GM18909 (cell line): ENCODE measurements around the gene ME3.
"Not testable (repeated sequence)": the region's sequence is repeated elsewhere in the genome, so short reads cannot be mapped to it uniquely, and the experiment has no call there.

Source experiments
- ATAC-seq: cut with Tn5 transposase; IDR thresholded peaks from one replicate; pipeline ENCODE4 v1.9.1; 2021; ENCODE audit warnings: mild to moderate bottlenecking; ENCODE audit not compliant: unreplicated experiment, poor library complexity

ME3 gene

DNA sequence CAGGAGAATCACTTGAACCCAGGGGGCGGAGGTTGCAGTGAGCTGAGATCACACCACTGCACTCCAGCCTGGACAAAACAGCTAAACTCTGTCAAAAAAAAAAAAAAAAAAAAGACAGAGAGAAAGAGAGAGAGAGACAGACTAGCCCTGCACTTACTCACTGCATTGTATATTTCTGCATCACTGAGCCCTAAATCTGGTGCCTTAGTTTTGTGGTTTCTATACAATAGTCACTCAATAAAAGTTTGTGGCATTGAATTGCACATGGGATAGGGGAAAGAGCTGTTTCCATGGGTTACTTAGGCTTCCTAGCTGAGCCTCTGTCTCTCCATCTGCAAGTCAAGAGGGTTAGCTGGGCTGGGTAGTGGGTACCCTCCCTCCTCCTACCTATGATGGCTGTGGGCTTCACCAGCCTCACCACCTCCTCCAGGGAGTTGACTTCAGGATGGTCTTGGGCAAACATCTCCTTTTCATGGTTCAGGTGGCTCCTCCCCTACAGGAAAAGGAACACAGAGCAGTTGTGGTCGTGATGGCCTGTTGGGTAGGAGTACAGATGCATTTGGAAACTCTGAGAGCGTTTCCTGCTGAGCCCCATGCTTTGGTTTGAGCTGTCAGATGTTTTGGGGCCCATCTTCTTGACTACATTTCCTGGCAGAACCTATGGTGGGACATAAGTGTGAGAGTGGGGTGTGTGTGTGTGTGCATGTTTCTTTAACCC lies 224.5 kb downstream of the ME3 start:
- no peak for ATAC-seq

DNA sequence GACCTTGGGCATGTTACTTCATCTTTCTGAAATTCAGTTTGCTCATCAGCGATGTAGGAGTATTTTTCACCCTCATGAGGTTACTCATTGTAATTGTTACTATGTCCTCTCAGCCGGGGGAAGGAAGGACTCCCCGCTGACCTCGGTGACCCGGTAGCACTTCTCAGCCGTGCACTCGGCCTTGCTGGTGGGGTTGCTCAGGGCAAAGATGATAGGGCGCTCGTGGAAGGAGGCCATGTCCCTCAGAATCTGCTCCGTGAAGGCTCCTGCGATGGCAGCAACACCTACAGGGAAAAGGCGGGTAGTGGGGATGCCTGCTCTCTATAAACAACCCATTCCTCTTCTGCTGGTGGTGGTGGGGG lies 225.5 kb downstream of the ME3 start:
- ATAC-seq: no peak

DNA sequence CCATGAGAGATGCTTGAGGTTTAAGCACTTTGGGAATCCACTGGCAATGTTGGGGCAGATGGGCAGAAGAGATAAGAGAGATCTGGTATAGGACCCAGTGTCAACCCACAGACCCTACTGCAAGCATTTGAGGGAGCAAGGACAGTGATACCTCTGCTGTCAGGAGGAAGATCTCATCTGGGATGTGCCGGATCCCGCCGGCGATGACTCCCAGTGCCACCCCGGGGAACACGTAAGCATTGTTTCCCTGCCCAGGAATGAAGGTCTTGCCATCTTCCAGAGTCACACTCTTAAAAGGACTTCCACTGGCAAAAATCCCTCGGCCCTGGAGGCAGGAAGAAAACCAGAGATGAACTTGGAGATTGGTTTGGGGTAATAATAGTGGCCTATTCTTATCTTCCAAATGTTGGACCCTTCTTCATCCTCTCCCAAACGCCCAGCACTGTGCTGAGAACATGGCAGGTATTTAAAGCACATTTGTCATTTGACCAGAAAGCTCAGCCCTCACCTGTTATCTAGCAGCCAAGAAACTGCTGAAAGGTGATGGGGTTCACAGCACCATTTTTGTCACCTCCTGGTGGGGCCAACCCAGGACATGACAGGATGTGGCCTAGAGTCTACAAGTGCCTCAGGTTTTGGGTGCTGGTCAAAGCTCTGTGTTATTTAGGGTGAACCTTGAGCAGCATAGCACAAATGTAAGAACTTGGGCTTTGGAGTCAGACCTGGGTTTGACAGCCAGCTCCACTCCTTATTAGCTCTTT lies 226.1 kb downstream of the ME3 start:
- no peak for ATAC-seq

- no peak for ATAC-seq
Measured at GRCh38 chr11:86444981-86445380, 227.4 kb downstream of the ME3 start.

- ATAC-seq: no peak
Measured at GRCh38 chr11:86443415-86443814, 229.0 kb downstream of the ME3 start.

GRCh38 chr11:86442827-86443226 lies 229.6 kb downstream of the ME3 start:
- no peak for ATAC-seq

- ATAC-seq: no peak
Measured at GRCh38 chr11:86442420-86442819, 230.0 kb downstream of the ME3 start.

DNA sequence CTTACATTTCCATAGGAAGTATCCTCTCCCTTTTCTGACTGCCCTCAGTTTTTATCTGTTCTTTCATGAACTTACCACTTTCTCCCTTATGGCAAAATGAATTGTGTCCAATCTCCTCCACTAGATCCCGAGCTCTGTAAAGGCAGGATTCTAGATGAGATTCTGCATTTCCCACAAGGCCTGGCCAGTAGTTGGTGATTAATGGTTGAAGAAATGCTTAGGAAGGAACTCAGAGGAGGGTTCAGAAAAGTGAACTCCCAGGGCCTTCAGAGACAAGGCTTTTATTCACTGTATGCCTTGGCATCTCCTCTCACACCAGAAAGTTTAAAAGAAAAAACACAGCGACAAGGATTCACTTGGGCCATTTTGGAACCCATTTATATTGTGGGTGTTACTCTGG lies 231.6 kb downstream of the ME3 start:
- ATAC-seq: no peak

DNA sequence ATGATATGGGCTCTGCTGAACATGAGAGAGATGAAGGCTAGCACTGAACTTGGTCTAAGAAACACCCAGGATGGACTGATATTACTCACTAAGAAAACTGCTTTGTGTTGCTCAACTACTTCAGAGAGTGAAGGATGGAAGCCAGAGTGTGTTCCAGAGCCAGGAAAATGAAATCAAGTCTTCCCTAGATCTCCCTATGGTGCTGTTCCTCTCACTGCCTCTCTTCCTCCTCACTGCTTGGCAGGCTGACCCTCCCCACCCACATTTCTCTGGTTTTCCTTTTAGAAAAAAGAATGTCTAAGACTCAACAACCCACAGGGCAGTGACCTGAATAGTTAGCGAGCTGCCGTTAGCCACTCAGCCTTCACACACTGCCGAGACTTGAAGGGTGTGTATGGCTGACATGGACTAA lies 232.1 kb downstream of the ME3 start:
- no peak for ATAC-seq

- no peak for ATAC-seq
Measured at GRCh38 chr11:86438685-86439084, 233.7 kb downstream of the ME3 start.

DNA sequence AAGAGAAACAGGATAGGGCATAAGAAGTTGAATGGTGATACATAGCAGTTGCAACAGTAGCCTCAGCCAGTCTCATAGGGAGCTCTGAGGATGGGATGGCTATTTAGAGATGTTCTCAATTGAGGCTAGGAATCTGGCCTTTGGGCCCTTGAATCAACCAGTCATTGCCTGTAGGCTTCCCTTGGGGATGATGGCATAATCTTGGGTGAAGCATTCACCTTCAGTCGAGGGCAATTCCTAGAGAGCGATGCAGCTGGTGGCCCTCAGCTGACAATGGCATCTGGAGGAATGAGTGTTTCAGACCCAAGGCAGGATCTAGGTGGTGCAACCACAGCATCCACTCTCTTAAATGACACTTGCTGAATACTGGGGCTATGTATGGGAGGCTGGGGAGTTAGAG lies 236.7 kb downstream of the ME3 start:
- ATAC-seq: no peak

DNA sequence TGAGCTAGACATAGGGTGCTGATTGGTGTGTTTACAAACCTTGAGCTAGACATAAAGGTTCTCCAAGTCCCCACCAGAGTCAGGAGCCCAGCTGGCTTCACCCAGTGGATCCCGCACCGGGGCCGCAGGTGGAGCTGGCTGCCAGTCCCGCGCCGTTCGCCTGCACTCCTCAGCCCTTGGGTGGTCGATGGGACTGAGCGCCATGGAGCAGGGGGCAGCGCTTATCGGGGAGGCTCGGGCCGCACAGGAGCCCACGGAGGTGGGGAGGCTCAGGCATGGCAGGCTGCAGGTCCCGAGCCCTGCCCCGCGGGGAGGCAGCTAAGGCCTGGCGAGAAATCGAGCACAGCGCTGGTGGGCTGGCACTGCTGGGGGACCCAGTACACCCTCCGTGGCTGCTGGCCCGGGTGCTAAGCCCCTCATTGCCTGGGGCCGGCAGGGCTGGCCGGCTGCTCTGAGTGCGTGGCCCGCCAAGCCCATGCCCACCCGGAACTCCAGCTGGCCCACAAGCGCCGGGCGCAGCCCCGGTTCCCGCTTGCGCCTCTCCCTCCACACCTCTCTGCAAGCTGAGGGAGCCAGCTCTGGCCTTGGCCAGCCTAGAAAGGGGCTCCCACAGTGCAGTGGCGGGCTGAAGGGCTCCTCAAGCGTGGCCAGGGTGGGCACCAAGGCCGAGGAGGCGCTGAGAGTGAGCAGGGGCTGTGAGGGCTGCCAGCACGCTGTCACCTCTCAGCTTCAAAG lies 238.9 kb downstream of the ME3 start:
- ATAC-seq: not testable (repeated sequence)

GRCh38 chr11:86431258-86431657 lies 241.2 kb downstream of the ME3 start:
- no peak for ATAC-seq

GRCh38 chr11:86427441-86427840 lies 245.0 kb downstream of the ME3 start:
- no peak for ATAC-seq

- not testable (repeated sequence) for ATAC-seq
Measured at GRCh38 chr11:86423488-86423887, 248.9 kb downstream of the ME3 start.

DNA sequence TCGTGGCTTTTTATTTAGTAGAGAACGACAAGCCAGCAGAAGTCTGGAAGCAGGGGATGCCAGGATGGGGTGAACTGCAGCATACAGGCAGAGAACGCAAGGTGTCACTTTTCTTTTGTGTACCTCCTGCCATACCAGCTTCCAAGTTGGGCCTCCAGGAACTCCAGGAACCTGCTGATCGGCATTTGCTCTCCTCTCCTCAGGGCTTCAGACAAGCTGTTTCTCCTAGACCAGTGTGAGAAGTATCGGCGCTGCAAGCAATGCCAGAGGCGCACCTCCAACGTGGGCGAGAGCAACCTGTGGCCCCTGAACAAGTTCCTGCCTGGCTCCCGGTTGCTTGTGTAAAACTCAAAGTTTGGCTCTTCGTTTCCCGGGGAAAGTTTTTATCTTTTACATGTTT lies 250.0 kb downstream of the ME3 start:
- no peak for ATAC-seq

GRCh38 chr11:86421946-86422345 lies 250.5 kb downstream of the ME3 start:
- ATAC-seq: no peak

- no peak for ATAC-seq
Measured at GRCh38 chr11:86418917-86419316, 253.5 kb downstream of the ME3 start.

DNA sequence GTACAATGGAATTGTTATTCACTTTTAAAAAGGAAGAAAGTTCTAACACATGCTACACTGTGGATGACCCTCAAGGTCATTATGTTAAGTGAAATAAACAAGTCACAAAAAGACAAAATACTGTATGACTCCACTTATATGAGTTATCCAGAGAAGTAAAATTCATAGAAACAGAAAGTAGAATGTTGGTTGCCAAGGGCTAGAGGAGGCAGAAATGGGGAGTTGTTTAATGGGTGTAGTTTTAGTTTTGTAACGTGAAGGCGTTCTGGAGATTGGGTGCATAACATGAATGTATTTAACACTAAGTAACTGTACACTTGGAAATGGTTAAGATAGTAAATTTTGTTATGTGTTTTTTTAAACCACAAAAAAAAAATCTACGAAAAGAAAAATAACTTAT lies 253.9 kb downstream of the ME3 start:
- ATAC-seq: no peak

DNA sequence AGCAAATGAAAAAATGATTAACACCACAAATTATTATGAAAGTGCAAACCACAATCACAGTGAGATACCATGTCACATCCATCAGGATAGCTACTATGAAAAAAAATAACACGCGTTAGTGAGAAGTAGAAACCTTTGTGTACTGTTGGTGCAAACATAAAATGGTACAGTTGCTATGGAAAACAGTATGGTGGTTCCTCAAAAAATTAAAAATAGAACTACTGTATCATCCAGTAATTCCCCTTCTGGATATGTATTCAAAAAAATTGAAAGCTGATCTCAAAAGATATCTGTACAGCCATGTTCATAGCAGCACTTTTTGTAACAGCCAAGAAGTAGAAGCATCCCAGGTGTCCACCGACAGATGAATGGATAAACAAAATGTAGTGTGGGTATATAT lies 254.3 kb downstream of the ME3 start:
- no peak for ATAC-seq

DNA sequence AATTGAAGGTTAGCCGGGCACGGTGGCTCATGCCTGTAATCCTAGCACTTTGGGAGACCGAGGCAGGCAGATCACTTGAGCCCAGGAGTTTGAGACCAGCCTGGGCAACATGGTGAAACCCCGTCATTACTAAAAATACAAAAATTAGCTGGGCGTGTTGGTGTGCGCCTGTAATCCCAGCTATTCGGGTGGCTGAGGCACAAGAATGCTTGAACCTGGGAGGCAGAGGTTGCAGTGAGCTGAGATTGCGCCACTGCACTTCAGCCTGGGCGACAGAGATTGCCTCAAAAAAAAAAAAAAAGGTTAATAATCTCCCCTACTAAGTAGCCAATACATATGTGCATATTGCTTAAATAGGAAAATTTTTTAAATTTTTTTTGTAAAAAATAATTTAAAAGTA lies 255.5 kb downstream of the ME3 start:
- not testable (repeated sequence) for ATAC-seq
